ENCODE results near the gene KDM5C. TPM values are rescaled to one million over a fixed set of nuclear protein-coding genes. Genes with fewer than 3 reads are reported as not detected.

KDM5C gene
- total and polyA plus RNA-seq, 8 donors = 26.8 to 70.5 (median 40.3) TPM

- H3K9me3 ChIP-seq = no peaks in the 10 kb centered on the region
- intact Hi-C loops (cut with DNase I) = no loop called here
- H3K36me3 ChIP-seq = peaks cover 0 to 6% (median 0%) of the 10 kb centered on the region in 3 donors
- 64 to 88% methylated on average over 10 of the region's 10 CpGs for WGBS, 2 donors
- DNase-seq (no peak), FAIRE-seq (no peak), ATAC-seq (no peak)
- no peaks in the 10 kb centered on the region for H3K27me3 ChIP-seq
- no peak for TF ChIP-seq CTCF (IDR thresholded peaks at IDR 0.05)
- no peak overlapping the region for H3K27ac ChIP-seq
- no peaks in the 10 kb centered on the region for H3K4me1 ChIP-seq
- H3K4me3 ChIP-seq = no peak overlapping the region
These were observed 12.0 kb upstream of the KDM5C start for GRCh38 chrX:53237056-53237455.

GRCh38 chrX:53236025-53236679, 11.1 kb upstream of the KDM5C start:
- ATAC-seq (no peak), FAIRE-seq (no peak)

GRCh38 chrX:53235566-53235965, 10.6 kb upstream of the KDM5C start:
- Histone ChIP-seq H3K27me3 (no peaks in the 10 kb centered on the region), H3K27ac (no peak overlapping the region), H3K4me1 (no peaks in the 10 kb centered on the region), H3K36me3 (peaks cover 0 to 6% (median 0%) of the 10 kb centered on the region in 3 donors), H3K4me3 (no peak overlapping the region), H3K9me3 (no peaks in the 10 kb centered on the region)
- ATAC-seq (no peak), DNase-seq (no peak), FAIRE-seq (no peak)
- intact Hi-C loops (cut with DNase I) = no loop called here
- 82 to 83% methylated on average over 11 to 12 of the region's 12 CpGs for WGBS, 2 donors
- TF ChIP-seq CTCF (IDR thresholded peaks at IDR 0.05) = no peak

More at GRCh38 chrX:53236025-53236679, 11.1 kb upstream of the KDM5C start:
- H3K27me3 ChIP-seq = no peaks in the 10 kb centered on the region
- no peak for DNase-seq
- H3K4me1 ChIP-seq = no peaks in the 10 kb centered on the region
- H3K27ac ChIP-seq = no peak overlapping the region
- peaks cover 0 to 6% (median 0%) of the 10 kb centered on the region in 3 donors for H3K36me3 ChIP-seq
- H3K9me3 ChIP-seq = no peaks in the 10 kb centered on the region
- no peak for TF ChIP-seq CTCF (IDR thresholded peaks at IDR 0.05)
- WGBS, 2 donors = 87 to 92% methylated on average over 20 of the region's 20 CpGs
- no peak overlapping the region for H3K4me3 ChIP-seq
- intact Hi-C loops (cut with DNase I) = no loop called here

GRCh38 chrX:53234484-53234883, 9.5 kb upstream of the KDM5C start:
- H3K9me3 ChIP-seq = no peaks in the 10 kb centered on the region
- no peaks in the 10 kb centered on the region for H3K27me3 ChIP-seq
- intact Hi-C loops (cut with DNase I) = no loop called here
- TF ChIP-seq CTCF (IDR thresholded peaks at IDR 0.05) = no peak
- FAIRE-seq (no peak), ATAC-seq (no peak), DNase-seq (no peak)
- H3K27ac ChIP-seq = no peak overlapping the region
- 81 to 96% methylated on average over 9 of the region's 9 CpGs for WGBS, 2 donors
- no peak overlapping the region for H3K4me3 ChIP-seq
- H3K36me3 ChIP-seq = peaks cover 0 to 6% (median 0%) of the 10 kb centered on the region in 3 donors
- H3K4me1 ChIP-seq = no peaks in the 10 kb centered on the region

GRCh38 chrX:53233536-53233935, 8.5 kb upstream of the KDM5C start:
- ATAC-seq (no peak), FAIRE-seq (no peak), DNase-seq (no peak)
- Histone ChIP-seq H3K9me3 (no peaks in the 10 kb centered on the region), H3K4me1 (no peaks in the 10 kb centered on the region), H3K27me3 (no peaks in the 10 kb centered on the region), H3K36me3 (peaks cover 0 to 6% (median 0%) of the 10 kb centered on the region in 3 donors), H3K27ac (no peak overlapping the region), H3K4me3 (no peak overlapping the region)
- TF ChIP-seq CTCF (IDR thresholded peaks at IDR 0.05) = no peak
- WGBS, 2 donors = 80 to 85% methylated on average over 9 of the region's 9 CpGs
- intact Hi-C loops (cut with DNase I) = no loop called here

All from pancreas (tissue), 10 donors.